ENCODE results near the gene INAVA. TPM values are rescaled to one million over a fixed set of nuclear protein-coding genes. Genes with fewer than 3 reads are reported as not detected.

Gene INAVA
- total RNA-seq, 4 donors from 2014 or later: 0.09 to 0.95 (median 0.12) TPM; not detected in 1

DNA sequence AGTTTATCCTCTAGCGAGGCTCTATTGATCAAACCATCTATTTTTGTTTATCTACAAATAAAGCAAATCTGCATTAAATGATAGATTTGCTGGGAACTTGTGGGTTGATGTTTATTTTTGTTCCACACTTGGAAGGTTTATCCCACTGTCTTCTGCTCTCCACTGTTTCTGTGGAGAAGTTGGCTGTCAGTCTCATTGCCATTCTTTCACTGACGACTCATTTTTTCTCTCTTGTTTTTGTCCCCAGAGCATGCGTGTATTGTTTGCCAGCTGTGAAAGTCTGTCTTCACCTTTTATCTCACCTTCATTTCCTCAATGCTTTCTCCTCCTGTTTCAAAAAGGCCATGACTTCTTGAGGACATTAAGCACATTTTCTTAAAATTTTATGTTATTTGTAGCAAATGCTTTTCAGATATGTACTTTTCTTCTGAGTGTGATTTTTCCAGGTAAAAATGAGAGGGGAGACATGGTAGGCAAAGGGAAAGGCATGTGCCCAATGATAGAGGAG is 52.4 kb downstream of the INAVA start:
- no peak for ATAC-seq (ENCODE audit: low FRiP score)
- TF ChIP-seq, protein P1, sequence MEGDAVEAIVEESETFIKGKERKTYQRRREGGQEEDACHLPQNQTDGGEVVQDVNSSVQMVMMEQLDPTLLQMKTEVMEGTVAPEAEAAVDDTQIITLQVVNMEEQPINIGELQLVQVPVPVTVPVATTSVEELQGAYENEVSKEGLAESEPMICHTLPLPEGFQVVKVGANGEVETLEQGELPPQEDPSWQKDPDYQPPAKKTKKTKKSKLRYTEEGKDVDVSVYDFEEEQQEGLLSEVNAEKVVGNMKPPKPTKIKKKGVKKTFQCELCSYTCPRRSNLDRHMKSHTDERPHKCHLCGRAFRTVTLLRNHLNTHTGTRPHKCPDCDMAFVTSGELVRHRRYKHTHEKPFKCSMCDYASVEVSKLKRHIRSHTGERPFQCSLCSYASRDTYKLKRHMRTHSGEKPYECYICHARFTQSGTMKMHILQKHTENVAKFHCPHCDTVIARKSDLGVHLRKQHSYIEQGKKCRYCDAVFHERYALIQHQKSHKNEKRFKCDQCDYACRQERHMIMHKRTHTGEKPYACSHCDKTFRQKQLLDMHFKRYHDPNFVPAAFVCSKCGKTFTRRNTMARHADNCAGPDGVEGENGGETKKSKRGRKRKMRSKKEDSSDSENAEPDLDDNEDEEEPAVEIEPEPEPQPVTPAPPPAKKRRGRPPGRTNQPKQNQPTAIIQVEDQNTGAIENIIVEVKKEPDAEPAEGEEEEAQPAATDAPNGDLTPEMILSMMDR (IDR thresholded peaks at IDR 0.05): no peak
- DNase-seq (ENCODE audit: low spot score): no peak

DNA sequence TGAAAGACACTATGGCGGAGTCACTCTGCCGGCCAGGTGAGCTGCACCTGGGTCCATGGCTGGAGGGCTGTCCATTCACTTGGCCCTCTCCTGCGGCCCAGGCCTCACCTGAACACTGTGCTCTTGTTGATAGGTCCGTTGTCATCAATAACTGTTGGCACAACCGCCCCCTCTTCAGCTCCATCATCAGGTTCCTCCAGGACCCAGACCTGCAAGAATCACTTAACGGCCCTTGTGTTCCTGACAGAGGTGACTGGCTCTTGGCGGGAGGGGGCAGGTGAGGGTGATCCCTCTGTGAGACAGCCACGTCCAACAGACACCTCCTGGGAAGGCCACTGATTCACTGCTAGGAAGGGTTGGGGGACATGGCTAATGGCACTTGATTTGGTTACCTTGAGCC is 54.9 kb downstream of the INAVA start:
- DNase-seq (ENCODE audit: low spot score): no peak
- TF ChIP-seq, protein P1 (IDR thresholded peaks at IDR 0.05): no peak
- ATAC-seq (ENCODE audit: low FRiP score): no peak

DNA sequence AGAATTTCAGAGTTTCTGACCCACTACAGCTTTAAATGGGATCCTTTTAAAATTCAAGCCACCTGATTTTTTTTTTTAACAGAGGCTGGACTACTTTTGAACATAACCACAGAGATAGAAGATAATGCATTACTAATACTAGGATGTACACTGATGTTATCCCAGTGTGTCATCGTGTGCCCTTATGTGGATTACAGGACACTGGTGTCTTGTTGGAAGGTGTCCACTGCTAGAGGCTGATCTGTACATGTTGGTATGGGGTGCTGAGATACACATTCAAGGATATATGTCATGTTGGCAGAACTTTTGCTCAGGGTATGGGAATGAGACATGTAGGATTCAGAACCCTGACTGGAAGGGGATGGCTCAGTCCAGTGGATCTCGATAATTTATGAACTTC is 56.3 kb downstream of the INAVA start:
- TF ChIP-seq, protein P1 (IDR thresholded peaks at IDR 0.05): no peak
- ATAC-seq (ENCODE audit: low FRiP score): no peak
- no peak for DNase-seq (ENCODE audit: low spot score)

DNA sequence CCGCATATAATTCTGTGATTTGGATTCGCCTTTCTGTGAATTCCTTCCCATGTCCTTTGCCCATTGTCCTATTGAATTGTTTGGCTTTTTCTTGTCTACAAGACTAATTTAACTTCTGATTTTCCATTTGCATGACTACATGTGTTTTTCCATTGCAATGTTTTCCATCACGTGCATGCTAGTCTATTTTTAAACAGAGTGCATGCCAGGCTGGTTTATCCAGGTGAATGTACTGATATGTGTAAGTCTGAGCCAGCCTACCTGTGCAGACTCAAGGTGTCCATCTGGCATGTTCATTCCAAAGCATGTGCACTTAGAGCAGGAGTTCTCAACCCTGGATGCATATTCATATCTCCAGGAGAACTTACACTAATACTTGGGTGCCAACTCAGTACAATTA is 59.7 kb downstream of the INAVA start:
- ATAC-seq (ENCODE audit: low FRiP score) (no peak), DNase-seq (ENCODE audit: low spot score) (no peak)
- TF ChIP-seq, protein P1 (IDR thresholded peaks at IDR 0.05): no peak

DNA sequence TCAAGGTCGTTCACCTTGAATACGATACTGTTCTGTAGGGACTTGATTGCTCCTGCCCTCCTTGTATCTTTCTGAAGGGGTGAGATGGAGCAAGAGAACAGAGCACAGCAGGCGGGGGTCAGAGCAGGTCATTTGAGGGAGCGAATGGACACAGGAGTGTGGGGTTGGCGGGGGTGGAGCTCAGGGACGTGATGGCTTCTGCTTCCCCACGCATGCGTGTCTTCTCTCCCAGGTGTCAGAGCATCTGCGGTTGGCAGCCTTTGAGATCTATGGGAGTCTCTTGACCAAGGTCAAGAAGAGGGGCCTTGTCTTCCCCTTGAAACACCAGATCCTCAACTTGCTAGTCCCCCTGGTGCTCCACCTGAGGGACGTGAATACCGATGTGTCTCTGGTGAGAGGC is 63.9 kb downstream of the INAVA start:
- TF ChIP-seq, protein P1 (IDR thresholded peaks at IDR 0.05): no peak
- DNase-seq (ENCODE audit: low spot score) (no peak), ATAC-seq (ENCODE audit: low FRiP score) (no peak)

DNA sequence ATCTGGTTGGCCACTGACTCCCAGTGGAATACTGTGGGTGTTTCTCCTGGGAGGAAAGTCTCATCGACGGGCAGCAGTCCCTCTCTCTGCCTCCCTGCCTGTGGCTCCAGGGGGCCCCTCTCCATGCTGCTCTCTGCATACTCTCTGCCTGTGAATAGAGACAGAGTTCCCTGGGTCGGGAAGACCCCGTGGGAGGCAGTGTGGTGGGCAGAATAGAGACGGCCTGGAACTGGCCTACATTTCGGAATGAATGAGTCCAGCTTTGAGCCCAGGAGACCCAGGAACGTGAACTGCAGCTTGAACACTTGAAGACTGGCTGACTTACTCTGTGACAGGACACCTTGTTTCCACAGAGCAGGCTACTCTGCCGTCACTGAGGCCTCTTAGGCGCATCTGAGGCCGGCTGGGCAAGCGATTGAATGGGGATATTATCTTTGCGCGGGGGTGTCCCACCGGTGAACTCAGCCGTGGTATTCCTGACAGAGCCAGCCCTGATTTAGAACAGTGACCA is 64.8 kb downstream of the INAVA start:
- TF ChIP-seq, protein P1 (IDR thresholded peaks at IDR 0.05): no peak
- ATAC-seq (ENCODE audit: low FRiP score) (no peak), DNase-seq (ENCODE audit: low spot score) (no peak)

DNA sequence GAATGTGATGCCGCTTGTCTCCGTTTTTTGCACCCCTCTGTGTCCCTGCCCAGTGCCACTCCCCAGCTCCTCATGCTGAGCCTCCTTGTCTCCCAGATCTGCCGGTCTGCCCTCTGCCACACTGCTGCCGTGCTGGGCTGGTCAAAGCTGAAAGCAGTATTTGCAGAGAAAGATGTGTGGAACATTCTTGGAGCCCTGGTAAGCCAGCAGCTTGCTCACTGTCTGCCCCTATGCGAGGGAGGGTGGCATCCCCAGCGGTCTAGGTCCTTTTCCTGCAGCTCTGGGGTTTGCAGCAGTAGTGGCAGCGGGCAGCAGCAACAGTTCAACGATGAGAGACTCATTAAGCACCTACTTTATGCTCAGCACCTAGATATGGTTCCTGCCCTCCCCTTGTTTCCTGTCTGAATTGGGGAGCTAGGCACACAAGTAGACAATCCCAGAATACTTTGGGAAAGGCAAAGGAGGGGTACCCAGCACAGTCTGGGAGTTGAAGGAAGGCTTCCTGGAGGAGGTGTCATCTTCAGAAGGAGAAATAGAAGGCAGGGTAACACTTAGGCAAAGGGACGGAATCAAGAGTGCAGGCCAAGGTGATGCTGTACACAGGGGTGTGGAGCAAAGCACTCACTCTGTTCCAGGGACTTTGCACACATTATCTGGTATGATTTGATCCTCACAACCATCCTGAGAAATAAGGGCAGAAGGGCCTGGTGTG is 65.7 kb downstream of the INAVA start:
- TF ChIP-seq, protein P1 (IDR thresholded peaks at IDR 0.05): no peak
- no peak for ATAC-seq (ENCODE audit: low FRiP score)
- DNase-seq (ENCODE audit: low spot score): no peak
